ENCODE data around the gene DDAH1.

The DDAH1 gene

DNA sequence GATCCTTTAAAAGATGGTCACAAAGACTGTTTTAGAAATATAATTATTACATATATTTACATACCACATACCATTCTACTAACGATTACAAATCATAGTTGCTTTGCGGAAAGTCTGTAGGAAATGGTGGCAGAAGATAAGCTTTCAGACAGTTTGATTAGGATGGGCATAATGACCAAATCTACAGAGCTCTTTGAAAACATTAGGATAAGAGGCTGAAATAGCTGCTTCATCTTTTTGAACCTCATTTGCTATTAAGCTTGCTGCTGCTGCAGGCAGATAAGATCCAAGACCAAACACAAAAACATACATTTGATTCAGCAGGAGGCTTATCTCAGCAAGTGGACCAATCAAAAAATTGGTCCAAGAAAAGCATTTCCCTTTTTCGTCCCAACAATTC is 47.1 kb downstream of the DDAH1 start:
- H3K27ac ChIP-seq = no peak overlapping the region
- no peaks in the 10 kb centered on the region for H3K36me3 ChIP-seq
- H3K9me3 ChIP-seq (ENCODE audit: severe bottlenecking) = no peaks in the 10 kb centered on the region
- TF ChIP-seq, protein P1, sequence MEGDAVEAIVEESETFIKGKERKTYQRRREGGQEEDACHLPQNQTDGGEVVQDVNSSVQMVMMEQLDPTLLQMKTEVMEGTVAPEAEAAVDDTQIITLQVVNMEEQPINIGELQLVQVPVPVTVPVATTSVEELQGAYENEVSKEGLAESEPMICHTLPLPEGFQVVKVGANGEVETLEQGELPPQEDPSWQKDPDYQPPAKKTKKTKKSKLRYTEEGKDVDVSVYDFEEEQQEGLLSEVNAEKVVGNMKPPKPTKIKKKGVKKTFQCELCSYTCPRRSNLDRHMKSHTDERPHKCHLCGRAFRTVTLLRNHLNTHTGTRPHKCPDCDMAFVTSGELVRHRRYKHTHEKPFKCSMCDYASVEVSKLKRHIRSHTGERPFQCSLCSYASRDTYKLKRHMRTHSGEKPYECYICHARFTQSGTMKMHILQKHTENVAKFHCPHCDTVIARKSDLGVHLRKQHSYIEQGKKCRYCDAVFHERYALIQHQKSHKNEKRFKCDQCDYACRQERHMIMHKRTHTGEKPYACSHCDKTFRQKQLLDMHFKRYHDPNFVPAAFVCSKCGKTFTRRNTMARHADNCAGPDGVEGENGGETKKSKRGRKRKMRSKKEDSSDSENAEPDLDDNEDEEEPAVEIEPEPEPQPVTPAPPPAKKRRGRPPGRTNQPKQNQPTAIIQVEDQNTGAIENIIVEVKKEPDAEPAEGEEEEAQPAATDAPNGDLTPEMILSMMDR (IDR thresholded peaks at IDR 0.05; ENCODE audit: low read depth, low read length) = no peak
- H3K4me3 ChIP-seq (ENCODE audit: low read depth, low read length) = no peak overlapping the region
- no peak for DNase-seq
- H3K27me3 ChIP-seq (ENCODE audit: insufficient read depth, low read depth, severe bottlenecking) = no peaks in the 10 kb centered on the region

DNA sequence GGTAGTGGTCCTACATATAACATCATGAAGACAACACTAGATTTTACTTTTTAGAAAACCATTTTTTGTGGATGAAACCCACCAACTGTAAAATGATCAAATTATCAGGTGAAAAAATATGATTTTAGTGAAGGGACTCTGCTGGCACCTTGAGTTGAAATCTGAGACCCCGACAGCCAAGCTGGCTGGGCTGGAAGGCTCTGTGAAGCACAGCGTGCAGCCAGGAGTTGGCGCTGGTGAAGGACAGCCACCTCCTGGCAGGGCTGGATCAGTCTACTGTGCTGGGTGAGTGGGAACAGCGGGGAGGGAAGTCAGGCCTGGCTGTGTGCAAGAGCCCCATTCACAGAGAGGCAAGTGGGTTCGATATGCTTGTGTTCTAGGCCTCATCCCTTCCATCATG is 47.9 kb downstream of the DDAH1 start:
- Histone ChIP-seq H3K9me3 (ENCODE audit: severe bottlenecking) (no peaks in the 10 kb centered on the region), H3K4me3 (ENCODE audit: low read depth, low read length) (no peak overlapping the region), H3K36me3 (no peaks in the 10 kb centered on the region), H3K27me3 (ENCODE audit: insufficient read depth, low read depth, severe bottlenecking) (no peaks in the 10 kb centered on the region), H3K27ac (no peak overlapping the region)
- TF ChIP-seq, protein P1 (IDR thresholded peaks at IDR 0.05; ENCODE audit: low read depth, low read length) = no peak
- DNase-seq = no peak

DNA sequence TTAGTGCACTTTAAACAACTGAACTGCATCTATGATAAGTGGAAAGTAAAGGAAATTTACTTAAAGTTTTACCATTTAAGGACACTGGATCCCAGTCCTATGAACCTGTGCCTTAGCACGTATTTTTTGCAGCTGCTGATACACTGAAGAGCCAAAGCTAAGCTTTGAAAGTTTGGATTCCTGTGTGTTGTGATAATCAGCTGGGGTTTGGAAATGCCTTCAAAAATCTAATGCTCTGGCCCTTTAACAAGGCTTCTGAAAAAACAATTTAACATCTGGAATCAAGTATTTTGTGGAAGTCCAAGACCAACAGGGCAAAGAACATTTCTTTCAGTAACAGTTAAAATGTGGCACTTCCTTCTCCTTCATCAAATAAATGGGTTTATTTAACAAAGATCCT is 51.8 kb downstream of the DDAH1 start:
- Histone ChIP-seq H3K27me3 (ENCODE audit: insufficient read depth, low read depth, severe bottlenecking) (no peaks in the 10 kb centered on the region), H3K27ac (no peak overlapping the region), H3K9me3 (ENCODE audit: severe bottlenecking) (no peaks in the 10 kb centered on the region), H3K4me3 (ENCODE audit: low read depth, low read length) (no peak overlapping the region), H3K36me3 (no peaks in the 10 kb centered on the region)
- TF ChIP-seq, protein P1 (IDR thresholded peaks at IDR 0.05; ENCODE audit: low read depth, low read length) = no peak
- no peak for DNase-seq

DNA sequence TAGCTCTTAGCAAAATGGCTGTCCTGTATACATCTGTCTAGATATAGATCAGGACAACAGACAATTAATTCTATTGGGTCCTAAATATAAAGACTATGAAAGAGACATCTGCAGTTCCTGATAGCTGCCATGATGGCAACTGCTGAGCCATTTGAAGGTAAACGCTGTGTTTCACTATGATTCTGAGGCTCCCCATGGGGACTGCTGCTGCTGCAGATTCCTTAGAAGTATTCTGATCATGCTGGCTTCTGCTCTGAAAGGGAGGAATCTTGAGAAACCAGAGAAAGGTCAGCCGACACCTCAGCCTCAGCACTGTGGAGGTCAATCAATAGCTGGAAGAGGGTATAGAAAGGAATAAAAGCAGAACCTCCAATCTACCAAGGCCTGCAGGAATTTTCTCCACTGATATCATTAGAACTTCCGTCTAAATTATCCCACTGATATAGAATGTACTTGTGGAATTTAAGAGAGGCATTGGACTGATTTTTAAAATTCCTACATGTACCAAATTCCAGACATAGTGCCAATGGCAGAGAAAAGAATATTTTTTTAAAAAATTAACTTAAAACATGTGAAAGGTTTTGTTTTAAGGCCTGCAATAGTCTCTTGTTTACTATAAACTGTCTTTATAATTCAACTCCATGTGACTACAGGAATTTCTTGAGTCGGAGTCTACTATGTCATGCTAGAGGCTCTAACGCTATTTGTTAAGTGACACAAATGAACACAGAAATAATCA is 53.2 kb downstream of the DDAH1 start:
- TF ChIP-seq, protein P1 (IDR thresholded peaks at IDR 0.05; ENCODE audit: low read depth, low read length) = no peak
- H3K9me3 ChIP-seq (ENCODE audit: severe bottlenecking) = no peaks in the 10 kb centered on the region
- no peak overlapping the region for H3K27ac ChIP-seq
- no peak for DNase-seq
- H3K27me3 ChIP-seq (ENCODE audit: insufficient read depth, low read depth, severe bottlenecking) = no peaks in the 10 kb centered on the region
- no peaks in the 10 kb centered on the region for H3K36me3 ChIP-seq
- no peak overlapping the region for H3K4me3 ChIP-seq (ENCODE audit: low read depth, low read length)

DNA sequence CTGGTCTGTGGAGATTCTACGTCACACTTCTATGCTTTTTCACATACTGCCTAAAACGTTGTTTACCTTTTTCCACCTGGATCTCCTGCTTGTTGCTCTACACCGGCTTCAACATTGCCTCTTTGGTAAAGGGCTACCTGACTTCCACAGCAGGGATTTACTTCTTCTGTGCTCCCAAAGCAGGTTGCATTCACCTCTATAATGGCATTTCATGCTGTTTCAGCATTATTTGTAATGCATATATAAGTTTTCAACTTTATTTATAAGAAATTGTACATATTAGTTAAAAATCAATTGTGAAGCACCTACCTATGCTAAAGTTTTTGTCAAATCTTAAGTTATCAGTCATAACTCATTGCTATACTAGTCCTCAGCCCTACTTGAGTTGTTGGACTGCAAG is 55.4 kb downstream of the DDAH1 start:
- DNase-seq = no peak
- no peak overlapping the region for H3K27ac ChIP-seq
- no peaks in the 10 kb centered on the region for H3K27me3 ChIP-seq (ENCODE audit: insufficient read depth, low read depth, severe bottlenecking)
- no peaks in the 10 kb centered on the region for H3K36me3 ChIP-seq
- TF ChIP-seq, protein P1 (IDR thresholded peaks at IDR 0.05; ENCODE audit: low read depth, low read length) = no peak
- no peak overlapping the region for H3K4me3 ChIP-seq (ENCODE audit: low read depth, low read length)
- H3K9me3 ChIP-seq (ENCODE audit: severe bottlenecking) = no peaks in the 10 kb centered on the region
